HG03095 (cell line): ENCODE measurements around the gene KRTAP2-4.
"Not testable (repeated sequence)": the region's sequence is repeated elsewhere in the genome, so short reads cannot be mapped to it uniquely, and the experiment has no call there.

Experiments used
- ATAC-seq: cut with Tn5 transposase; IDR thresholded peaks from one replicate; pipeline ENCODE4 v1.9.1; 2021; ENCODE audit warnings: moderate library complexity; ENCODE audit not compliant: unreplicated experiment

Gene KRTAP2-4

DNA sequence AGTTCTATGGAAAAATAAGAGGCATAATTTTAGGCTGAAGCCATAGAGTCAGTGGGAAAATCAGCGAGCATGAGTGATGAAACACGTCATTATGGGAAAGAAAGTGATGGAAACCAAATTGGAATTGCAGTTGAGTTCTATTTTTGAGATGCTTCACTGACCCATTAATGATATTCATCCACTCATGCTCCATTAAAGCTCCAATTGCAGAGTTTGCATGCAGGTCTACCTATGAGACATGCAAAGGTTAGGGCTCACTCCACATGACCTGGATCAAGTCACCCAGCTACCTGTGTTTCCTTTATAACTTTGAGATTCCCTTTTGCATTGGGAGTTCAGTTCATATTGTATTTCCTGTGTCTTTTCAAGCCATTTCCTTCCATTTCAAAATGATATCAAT lies 8.0 kb upstream of the KRTAP2-4 start:
- no peak for ATAC-seq

DNA sequence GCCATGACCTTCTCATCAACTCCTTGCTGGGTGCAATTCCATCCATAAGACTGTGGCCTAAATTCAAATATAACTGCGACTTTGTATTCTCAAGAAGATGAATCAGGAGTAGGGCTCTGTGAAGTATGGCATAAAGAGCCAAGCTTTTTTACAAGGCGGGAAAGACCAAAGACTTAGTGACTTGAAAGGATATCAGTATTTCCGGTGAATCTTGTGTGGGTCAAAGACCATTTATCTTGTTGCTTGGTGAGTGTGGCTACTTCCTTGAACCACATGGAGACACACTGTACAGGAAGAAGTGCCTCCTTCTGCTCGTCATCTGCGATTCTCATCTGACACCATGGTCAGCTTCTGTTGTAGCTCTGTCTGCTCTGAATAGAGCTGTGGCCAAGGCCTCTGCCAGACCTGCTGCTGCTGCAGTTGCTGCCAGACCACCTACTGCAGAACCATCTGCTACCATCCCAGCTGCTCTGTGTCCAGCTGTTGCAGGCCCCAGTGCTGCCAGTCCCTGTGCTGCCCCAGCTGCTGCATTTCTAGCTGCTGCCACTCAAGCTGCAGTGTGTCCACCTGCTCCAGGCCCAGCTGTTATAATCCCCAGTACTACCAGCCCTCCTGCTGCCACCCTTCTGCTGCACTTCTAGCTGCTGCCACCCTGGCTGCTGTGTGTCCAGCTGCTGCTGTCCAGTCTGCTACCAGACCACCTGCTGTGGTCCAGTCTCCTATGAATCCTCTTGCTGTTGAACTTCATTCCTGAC lies 6.1 kb upstream of the KRTAP2-4 start:
- ATAC-seq: no peak

DNA sequence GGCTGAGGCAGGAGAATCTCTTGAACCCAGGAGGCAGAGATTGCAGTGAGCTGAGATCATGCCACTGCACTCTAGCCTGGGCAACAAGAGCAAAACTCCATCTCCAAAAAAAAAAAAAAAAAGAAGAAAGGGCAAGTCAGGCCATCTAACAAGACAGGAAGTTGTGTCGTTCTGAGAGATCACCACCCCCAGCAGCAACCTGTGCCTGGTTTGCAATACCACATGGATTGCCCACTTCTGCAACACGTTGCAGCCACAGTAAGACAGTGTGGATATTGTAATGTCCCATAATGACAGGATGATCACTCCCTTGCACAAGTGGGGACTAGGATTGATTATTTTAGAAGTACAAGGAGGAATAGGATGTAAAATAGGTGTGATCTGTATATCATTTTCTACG lies 3.4 kb upstream of the KRTAP2-4 start:
- no peak for ATAC-seq

DNA sequence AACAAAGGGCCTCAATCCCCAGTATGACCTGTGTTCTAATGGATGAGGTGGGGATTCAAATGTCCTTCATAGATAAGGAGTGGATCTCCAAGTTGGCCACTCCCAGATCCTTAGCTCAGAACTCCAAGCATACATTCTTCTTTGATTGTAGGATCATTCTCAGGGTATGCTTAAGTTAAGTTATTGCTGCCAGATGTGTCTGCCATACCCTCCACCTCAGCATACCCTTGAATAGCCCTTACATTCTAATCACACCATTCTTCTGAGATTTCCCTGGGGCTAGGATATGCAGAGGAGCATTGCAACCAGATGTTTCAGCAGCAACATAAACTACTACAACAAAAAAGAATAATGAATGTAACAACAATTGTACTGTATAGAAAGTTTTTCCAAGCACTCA lies 1.6 kb upstream of the KRTAP2-4 start:
- ATAC-seq: no peak

DNA sequence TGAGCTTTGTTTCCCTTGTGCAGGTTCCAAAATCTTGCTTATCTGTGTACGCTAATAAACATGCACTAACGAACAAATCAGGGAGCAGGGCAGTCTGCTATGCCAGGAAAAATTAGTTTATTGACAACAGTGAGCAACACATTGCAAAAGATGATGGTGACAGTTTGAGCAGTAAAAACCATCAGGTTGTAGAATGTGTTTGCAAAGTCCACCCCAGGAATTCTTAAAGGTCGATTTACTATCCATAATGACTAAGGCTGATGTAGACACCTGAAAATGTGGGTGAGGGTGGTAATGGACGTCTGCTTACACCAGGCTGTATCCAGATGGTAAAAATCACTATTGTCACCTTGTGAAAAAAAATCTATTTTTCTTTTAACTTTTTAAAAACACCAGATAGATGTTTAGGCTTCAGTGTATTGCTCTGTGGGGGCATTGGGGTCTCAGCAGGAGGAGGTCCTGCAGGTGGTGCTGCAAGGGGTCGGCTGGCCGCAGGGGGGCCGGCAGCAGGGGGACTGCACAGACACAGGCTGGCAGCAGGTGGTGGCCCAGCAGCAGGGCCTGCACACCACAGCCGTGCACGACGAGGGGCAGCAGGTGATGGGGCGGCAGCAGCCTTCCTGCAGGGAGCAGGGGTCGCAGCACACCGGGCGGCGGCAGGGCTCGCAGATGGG lies 526 bp downstream of the KRTAP2-4 start:
- not testable (repeated sequence) for ATAC-seq

DNA sequence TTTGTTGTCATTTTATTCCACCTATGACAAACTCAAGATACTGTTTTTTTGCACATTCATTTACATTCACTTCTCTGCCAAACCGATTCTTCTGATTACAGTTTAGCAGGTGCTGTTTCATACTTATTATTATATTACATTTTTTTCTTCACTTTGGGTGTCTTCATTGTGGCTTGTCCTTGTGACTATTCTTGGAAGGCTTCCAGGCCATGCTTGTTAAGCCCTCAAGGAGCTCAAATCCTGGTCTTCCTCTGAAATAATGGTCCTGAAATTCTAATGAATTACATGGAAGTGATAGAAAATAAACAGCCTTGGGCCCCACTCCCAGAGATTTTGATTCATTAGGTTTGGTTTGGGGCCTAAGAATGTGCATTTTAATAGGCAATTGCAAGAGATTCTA lies 1.4 kb downstream of the KRTAP2-4 start:
- no peak for ATAC-seq

DNA sequence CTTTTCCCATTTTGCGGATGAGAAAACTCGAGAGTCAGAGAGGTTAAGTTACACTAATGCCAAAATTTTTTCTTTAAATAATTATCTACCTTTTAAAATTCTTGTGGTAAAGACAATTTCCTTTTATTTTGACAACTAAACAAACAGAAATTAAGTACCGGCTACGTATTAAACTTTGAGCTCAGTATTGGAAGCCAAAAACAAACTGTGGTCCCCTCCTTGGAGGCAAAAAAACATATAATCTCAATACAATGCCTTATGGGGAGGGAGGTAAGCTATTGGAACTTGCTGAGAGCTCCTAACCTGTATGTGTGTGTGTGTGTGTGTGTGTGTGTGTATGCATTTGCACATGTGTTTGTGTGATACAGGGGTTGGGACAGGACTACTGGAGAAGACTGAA lies 2.2 kb downstream of the KRTAP2-4 start:
- ATAC-seq: no peak

DNA sequence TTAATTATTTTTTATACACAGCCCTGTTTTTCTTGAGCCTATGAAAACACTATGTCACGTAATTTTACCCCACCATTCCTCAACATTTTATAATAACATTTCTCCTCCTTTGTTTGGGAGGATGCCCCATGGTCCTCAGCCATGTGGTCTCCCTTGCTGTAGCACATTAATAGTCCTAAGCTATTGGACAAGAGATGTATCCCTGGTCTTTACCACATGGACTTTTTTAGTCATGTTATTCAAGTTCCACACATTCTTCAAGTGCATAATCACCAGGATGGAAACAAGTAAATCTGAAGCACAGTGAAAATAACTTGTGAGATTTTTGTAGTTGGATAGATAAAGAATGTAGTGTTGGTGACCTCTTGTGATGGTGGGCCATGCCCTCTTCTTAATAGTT lies 3.7 kb downstream of the KRTAP2-4 start:
- no peak for ATAC-seq

DNA sequence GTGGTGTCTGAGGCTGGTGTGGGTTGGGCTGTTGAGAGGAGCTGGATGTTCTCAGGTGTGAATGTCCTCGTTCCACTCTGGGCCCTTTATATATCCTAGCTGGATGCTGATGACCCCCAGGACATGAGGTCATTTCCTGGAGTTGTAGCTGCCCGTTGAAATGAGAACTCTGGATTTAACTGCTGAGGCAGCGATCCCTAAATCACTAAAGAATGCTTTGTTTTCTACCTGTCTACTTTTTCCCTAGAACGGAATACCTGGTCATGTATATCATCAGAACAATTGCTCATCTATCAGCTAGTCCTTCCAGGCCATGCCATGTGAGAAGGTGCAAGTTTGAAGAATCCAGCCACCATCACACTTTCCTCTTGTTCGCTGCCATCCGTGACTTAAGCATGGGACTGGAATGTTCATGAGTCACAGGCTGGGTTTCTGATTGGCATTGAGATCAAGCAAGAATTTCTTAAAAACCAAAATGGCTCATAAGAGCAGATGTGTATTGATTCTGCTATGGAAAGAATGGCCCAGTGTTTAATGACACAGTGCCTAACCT lies 5.6 kb downstream of the KRTAP2-4 start, which contains the start of gene KRTAP2-3:
TSS of gene KRTAP2-3 (minus strand) at position 63 of the 553 bp plus-strand sequence. CDS start 64 bp downstream, outside the sequence.
- ATAC-seq: no peak

DNA sequence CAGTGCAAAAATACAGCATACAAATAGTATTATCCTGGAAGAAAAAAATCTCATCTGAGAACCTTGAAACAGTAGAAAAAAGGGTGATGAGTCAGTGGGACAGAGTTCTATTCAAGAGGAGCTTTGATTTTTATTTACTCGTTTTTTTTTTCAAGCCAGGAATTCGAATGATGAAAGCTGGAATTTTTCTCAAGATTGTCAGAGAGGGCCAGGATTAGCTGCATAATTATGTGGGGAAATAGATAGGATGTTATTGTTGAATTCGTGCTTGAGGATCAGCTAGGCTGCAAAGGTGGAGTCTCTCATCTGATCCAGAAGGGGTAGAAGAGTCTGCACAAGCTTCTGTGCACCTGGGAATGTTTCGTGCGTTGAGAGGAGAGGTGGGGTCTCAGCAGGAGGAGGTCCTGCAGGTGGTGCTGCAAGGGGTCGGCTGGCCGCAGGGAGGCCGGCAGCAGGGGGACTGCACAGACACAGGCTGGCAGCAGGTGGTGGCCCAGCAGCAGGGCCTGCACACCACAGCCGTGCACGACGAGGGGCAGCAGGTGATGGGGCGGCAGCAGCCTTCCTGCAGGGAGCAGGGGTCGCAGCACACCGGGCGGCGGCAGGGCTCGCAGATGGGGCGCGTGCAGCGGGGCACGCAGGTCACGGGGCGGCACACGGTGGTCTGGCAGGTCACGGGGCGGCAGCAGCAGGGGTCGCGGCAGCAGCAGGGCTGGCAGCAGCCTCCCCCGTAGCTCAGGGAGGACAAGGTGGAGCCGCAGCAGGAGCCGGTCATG lies 6.2 kb downstream of the KRTAP2-4 start:
- ATAC-seq: not testable (repeated sequence)

DNA sequence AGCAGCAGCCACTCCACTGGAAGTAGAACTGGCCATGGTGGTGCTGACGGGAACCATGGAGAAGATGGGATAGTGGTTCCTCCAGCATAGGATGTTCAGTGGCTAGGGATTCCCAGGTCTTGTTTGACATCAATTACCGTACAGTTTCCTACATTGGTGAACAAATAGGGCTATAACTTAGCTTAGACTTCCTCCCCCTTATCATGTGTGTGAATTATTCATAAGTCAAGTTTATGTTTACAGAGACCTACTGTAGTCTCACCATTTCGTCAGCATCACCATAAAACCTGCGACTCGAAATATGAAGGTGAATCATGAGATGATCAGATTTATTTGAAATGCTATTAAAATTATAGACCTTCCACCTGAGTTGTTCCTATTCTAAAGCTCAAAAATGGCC lies 6.9 kb downstream of the KRTAP2-4 start:
- ATAC-seq: no peak

DNA sequence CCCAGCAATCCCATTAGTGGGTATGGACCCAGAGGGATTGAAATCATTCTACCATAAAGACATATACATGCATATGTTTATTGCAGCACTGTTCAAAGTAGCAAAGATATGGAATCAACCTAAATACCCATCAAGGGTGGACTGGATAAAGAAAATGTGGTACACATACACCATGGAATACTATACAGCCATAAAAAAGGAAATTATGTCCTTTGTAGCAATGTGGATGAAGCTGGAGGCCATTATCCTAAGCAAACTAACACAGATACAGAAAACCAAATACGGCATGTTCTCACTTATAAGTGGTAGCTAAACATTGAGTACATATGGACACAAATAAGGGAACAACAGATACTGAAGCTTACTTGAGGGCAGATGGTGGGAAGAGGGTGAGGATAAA lies 8.1 kb downstream of the KRTAP2-4 start:
- no peak for ATAC-seq

DNA sequence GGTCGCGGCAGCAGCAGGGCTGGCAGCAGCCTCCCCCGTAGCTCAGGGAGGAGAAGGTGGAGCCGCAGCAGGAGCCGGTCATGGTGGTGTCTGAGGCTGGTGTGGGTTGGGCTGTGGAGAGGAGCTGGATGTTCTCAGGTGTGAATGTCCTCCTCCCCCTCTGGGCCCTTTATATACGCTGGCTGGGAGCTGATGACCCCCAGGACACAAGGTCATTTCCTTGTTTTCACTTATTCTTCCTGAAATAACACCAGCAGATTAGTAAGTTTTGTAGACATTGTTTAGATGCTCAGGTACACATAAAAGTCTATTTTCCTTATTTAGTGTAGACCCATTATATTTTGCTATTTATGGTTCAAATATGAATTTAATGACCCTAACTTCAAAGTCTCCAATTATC lies 10.5 kb downstream of the KRTAP2-4 start, which contains the start of gene KRTAP2-2:
TSS of gene KRTAP2-2 (minus strand) at position 101 of the 400 bp plus-strand sequence. CDS start at position 82, 19 bp downstream.
- not testable (repeated sequence) for ATAC-seq

DNA sequence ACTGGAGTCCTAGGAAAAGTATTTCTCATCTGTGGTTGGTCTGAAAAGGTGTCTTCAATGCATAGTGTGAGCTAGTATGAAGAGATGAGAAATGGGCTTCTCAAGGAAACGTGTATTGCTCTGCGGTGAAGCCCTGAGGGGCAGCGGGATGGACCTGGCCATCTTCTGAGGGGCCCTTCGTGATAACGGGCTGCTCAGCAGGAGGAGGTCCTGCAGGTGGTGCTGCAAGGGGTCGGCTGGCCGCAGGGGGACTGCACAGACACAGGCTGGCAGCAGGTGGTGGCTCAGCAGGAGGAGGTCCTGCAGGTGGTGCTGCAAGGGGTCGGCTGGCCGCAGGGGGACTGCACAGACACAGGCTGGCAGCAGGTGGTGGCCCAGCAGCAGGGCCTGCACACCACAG lies 11.1 kb downstream of the KRTAP2-4 start:
- ATAC-seq: not testable (repeated sequence)

DNA sequence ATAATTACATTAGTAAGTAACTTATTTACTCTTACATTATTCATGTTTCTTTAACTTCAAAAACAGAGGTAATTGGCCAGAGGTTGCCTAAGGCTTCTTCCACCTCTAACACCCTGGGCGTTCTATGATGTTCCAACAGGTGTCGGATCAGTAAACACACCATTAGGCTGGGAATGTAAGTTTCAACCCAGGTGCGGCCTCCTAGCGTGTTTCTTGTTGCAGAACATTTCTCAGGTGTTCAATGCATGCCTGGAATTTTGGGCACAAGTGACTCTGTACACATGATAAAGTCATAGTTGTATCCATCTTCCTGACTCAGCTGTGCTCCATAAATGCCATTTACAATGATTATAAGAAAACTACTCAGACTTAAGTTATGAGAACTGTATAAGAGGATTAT lies 11.7 kb downstream of the KRTAP2-4 start:
- no peak for ATAC-seq

DNA sequence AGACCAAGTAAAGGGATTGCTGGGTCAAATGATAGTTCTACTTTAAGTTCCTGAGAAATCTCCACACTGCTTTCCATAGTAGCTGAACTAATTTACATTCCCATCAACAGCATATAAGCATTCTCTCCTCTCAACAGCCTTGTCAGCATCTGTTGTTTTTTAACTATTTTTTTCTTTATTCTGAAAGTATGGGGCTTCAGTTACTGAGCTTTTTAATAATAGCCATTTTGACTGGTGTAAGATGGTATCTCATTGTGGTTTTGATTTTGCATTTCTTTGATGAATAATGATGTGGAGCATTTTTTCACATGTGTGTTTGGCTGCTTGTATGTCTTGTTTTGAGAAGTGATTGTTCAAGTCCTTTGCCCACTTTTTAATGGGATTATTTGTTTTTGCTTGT lies 13.1 kb downstream of the KRTAP2-4 start:
- no peak for ATAC-seq

DNA sequence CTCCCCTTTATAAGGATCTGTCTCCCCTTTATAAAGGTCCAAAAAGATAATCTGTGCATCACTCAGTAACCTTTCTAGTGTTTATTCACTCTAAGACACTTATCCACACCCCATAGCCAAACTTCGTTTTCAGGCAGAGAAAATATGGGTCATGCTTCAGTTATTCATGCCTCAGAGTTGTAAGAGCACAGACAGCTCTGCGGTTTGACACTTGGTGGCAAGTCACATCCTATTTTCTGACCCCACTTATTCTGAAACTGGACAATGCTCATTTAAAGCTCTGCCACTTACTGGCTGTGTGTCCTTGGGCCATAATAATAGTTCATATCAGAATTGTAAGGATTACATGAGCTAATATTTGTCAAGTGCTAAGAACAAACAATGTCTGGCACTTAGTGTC lies 16.6 kb downstream of the KRTAP2-4 start:
- ATAC-seq: no peak

DNA sequence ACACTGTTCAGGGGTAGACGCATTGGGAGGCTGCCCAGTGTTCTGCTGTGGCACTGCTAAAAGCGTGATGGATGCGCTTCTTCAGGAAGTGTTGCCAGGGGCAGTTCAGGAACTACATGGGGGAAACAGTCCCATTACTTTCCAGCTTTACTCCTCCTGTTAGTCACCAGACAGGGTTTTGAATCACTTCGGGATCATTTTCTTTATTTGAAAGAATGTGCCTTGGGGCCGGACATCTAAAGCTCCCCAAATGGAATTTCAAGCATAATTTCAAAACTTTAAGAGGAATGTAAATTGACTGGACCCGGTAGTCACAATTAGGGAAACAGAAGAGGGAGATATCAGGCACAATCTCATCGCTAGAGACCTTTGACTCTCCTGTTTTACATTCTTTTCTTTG lies 17.2 kb downstream of the KRTAP2-4 start:
- ATAC-seq: no peak

DNA sequence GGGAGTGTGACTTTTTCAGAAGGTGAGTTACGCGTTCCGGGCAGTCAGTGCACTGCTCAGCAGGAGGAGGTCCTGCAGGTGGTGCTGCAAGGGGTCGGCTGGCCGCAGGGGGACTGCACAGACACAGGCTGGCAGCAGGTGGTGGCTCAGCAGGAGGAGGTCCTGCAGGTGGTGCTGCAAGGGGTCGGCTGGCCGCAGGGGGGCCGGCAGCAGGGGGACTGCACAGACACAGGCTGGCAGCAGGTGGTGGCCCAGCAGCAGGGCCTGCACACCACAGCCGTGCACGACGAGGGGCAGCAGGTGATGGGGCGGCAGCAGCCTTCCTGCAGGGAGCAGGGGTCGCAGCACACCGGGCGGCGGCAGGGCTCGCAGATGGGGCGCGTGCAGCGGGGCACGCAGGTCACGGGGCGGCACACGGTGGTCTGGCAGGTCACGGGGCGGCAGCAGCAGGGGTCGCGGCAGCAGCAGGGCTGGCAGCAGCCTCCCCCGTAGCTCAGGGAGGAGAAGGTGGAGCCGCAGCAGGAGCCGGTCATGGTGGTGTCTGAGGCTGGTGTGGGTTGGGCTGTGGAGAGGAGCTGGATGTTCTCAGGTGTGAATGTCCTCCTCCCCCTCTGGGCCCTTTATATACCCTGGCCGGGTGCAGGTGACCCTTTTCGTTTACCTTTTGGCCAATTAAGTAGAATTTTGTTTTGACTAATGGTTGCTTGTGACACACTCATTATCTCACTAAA lies 18.8 kb downstream of the KRTAP2-4 start, which contains the start of gene KRTAP2-1:
TSS of gene KRTAP2-1 (minus strand) at position 582 of the 731 bp plus-strand sequence. CDS start at position 533, 49 bp downstream.
- ATAC-seq: not testable (repeated sequence)

DNA sequence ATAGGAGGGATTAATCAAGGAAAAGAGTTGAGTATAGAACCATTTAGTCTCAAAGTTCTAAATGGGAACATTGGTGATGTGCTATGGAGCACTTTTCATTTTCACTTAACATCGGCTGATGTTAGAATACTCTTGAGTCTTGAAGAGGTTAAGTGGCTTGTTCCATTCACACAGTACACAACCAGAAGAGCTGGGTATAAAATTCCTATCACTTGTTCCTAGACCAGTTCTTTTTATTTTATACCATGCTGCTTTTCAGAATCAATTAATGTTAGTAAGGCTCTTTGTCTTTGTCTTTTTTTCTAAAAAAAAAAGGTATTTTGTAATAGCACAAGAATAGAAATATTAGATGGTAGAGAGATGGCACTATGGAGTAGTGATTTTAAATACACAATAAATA lies 22.7 kb downstream of the KRTAP2-4 start:
- no peak for ATAC-seq
